Measurements from ENCODE around the gene GNG13. TPM values are rescaled to one million over a fixed set of nuclear protein-coding genes. Genes with fewer than 3 reads are reported as not detected.

The GNG13 gene
- total RNA-seq, 1 experiment from 2014 or later = not detected

DNA sequence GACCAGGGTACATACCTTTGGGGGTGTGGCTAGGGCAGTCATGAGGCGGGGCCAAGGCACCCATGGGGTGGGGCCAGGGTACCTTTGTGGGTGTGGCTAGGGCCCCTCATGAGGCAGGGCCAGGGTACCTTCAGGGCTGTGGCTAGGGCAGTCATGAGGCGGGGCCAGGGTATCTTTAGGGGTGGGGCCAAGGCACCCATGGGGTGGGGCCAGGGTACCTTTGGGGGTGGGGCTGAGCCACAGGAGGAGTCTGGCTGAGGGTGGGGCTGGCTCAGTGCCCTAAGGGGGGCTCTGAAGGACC is 3.5 kb downstream of the GNG13 start:
- H3K9me3 Mint-ChIP-seq = peaks cover 0 to 3% of the 10 kb centered on the region in 2 experiments; a peak in 1 of 5 replicates

More for the DNA sequence above, 3.5 kb downstream of the GNG13 start:
- no peak overlapping the region for H3K4ac ChIP-seq (ENCODE audit: low read depth, low read length)
- H3K9ac ChIP-seq (ENCODE audit: extremely low read depth, insufficient read length, low read length) = no peak overlapping the region
- no peak overlapping the region for H4K8ac ChIP-seq (replicated peaks; ENCODE audit: insufficient read length, low read depth, low read length)
- peaks cover 13 to 32% (median 21%) of the 10 kb centered on the region in 3 experiments; a peak in 6 of 7 replicates for H3K36me3 Mint-ChIP-seq (ENCODE audit: insufficient read depth in 1 of 3, low read depth in 3 of 3)
- H3K4me3 Mint-ChIP-seq = no peak overlapping the region
- H2BK12ac ChIP-seq (ENCODE audit: insufficient read length, low read depth, low read length) = no peak overlapping the region
- no peaks in the 10 kb centered on the region for H3K79me2 ChIP-seq (ENCODE audit: insufficient read depth, low read length)
- H2AK5ac ChIP-seq (ENCODE audit: insufficient read length, low read length) = no peak overlapping the region
- H3T11ph ChIP-seq (ENCODE audit: low read length) = no peak overlapping the region
- no peaks in the 10 kb centered on the region for H3K9me3 ChIP-seq (ENCODE audit: control insufficient read depth, low read depth, low read length)
- H3K79me1 ChIP-seq (ENCODE audit: insufficient read depth, low read depth, low read length, poor library complexity, severe bottlenecking) = no peaks in the 10 kb centered on the region
- no peaks in the 10 kb centered on the region; the same call in 1 of the 2 replicates for H3K27me3 ChIP-seq (ENCODE audit: insufficient read depth, low read length)
- H3K14ac ChIP-seq (ENCODE audit: insufficient read depth, low read length) = no peak overlapping the region
- no peak overlapping the region for H4K5ac ChIP-seq (ENCODE audit: insufficient read length, low read depth, low read length)
- no peak overlapping the region for H2BK20ac ChIP-seq (ENCODE audit: low read depth, low read length, poor library complexity, severe bottlenecking)
- no peak overlapping the region for H2AFZ ChIP-seq (ENCODE audit: low read length)
- H2BK120ac ChIP-seq (ENCODE audit: low read depth, low read length, poor library complexity, severe bottlenecking) = no peak overlapping the region
- peaks cover 26% of the 10 kb centered on the region for H3K27me3 Mint-ChIP-seq (ENCODE audit: low read depth)
- TF ChIP-seq, protein P1, sequence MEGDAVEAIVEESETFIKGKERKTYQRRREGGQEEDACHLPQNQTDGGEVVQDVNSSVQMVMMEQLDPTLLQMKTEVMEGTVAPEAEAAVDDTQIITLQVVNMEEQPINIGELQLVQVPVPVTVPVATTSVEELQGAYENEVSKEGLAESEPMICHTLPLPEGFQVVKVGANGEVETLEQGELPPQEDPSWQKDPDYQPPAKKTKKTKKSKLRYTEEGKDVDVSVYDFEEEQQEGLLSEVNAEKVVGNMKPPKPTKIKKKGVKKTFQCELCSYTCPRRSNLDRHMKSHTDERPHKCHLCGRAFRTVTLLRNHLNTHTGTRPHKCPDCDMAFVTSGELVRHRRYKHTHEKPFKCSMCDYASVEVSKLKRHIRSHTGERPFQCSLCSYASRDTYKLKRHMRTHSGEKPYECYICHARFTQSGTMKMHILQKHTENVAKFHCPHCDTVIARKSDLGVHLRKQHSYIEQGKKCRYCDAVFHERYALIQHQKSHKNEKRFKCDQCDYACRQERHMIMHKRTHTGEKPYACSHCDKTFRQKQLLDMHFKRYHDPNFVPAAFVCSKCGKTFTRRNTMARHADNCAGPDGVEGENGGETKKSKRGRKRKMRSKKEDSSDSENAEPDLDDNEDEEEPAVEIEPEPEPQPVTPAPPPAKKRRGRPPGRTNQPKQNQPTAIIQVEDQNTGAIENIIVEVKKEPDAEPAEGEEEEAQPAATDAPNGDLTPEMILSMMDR (conservative IDR thresholded peaks at IDR 0.05) = no peak
- H3K23ac ChIP-seq (ENCODE audit: insufficient read length, low read depth, low read length) = no peak overlapping the region
- H3K4me1 Mint-ChIP-seq = no peaks in the 10 kb centered on the region
- no peak overlapping the region for H3K27ac Mint-ChIP-seq
- H3K56ac ChIP-seq (ENCODE audit: insufficient read length, low read depth, low read length) = no peak overlapping the region
- H3K27ac ChIP-seq (ENCODE audit: insufficient read length, low read depth, low read length) = no peak overlapping the region
- no peaks in the 10 kb centered on the region for H3K4me1 ChIP-seq (ENCODE audit: insufficient read depth, low read length)
- no peak overlapping the region for H3K4me2 ChIP-seq (ENCODE audit: insufficient read depth, insufficient read length, low read length)
- no peaks in the 10 kb centered on the region for H4K20me1 ChIP-seq (ENCODE audit: control insufficient read depth, insufficient read depth, insufficient read length)
- H2BK15ac ChIP-seq (ENCODE audit: low read depth, low read length) = no peak overlapping the region
- no CpG with 5 or more reads among the region's 2 CpGs for WGBS (ENCODE audit: extremely low coverage, insufficient read length, low lambda C conversion rate)
- DNase-seq = peak; percentile 72
- H3K23me2 ChIP-seq (ENCODE audit: insufficient read length, low read depth, low read length, poor library complexity, severe bottlenecking) = peaks cover 4% of the 10 kb centered on the region
- H4K91ac ChIP-seq (ENCODE audit: insufficient read length, low read depth, low read length) = no peak overlapping the region
- no peak overlapping the region for H2BK5ac ChIP-seq (ENCODE audit: insufficient read length, low read length)
- H3K18ac ChIP-seq (ENCODE audit: insufficient read length, low read depth, low read length) = no peak overlapping the region
